HG03039 (cell line): Measurements from ENCODE around the gene DNM3.
"Not testable (repeated sequence)": the region's sequence is repeated elsewhere in the genome, so short reads cannot be mapped to it uniquely, and the experiment has no call there.

ENCODE experiments used
- ATAC-seq: cut with Tn5 transposase; IDR thresholded peaks from one replicate; pipeline ENCODE4 v1.9.1; 2021; ENCODE audit warnings: mild to moderate bottlenecking, moderate library complexity; ENCODE audit not compliant: unreplicated experiment

The DNM3 gene

GRCh38 chr1:172005856-172006255 is 164.6 kb downstream of the DNM3 start:
- no peak for ATAC-seq

DNA sequence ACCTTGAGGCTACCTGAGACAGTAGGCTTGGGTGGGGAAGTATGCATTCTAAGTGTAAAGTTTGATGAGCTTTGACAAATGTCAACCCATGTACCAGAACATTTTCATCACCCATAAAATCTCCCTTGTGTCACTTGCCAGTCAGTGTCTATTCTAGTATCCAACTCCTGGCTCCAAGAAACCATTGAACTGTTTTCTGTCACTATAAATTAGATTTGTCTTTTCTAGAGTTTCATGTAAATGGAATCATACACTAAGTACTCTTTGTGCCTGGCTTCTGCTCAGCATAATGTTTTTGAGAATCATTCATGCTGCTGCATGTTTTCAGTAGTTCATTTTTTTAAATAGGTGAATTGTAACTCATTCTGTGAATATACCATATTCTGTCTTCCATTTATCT is 165.4 kb downstream of the DNM3 start:
- ATAC-seq = no peak

DNA sequence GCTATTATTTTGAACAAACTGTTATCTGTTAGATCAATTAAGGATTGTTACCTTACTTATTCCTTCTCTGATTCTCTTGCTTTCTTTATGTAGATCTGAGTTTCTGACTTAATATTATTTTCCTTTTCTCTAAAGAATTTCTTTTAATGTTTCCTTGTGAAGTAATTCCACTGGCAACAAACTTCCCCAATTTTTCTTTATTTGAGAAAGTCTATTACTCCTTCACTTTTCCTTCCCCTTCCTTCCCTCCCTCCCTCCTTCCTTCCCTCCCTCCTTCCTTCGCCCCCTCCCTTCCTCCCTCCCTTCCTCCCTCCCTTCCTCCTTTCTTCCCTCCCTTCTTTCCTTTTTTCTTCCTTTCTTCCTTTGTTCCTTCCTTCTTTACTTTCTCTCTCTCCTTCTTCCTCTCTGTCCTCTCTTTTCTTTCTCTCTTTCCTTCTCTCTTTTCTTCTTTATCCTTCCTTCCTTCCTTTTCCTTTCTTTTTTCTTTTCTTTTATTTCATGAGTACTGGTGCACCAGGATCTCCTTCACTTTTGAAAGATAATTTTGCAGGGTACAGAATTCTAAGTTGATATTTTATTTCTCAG is 177.5 kb downstream of the DNM3 start:
- no peak for ATAC-seq

DNA sequence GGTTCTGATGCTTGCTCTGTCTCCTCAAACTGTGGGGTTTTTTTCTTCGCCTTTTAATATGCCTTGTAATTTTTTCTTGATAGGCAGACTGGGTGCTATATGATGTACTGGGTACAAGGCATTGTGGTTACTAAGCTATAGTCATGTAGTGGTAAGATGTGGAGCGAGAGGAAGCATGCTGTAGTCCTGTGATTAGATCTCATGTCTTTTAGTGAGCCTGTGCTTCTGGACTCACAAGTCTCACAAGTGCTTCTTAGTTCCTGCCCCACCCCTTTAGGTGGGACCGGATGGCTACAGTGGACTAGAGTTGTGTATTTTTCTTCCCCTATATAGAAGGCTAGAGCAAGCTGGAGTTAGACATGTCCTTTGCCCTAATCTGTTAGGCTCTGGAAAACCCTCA is 178.7 kb downstream of the DNM3 start:
- ATAC-seq = no peak

- no peak for ATAC-seq
Observed at GRCh38 chr1:172024516-172024915, 183.2 kb downstream of the DNM3 start.

GRCh38 chr1:172024944-172025738 is 183.8 kb downstream of the DNM3 start:
- not testable (repeated sequence) for ATAC-seq

DNA sequence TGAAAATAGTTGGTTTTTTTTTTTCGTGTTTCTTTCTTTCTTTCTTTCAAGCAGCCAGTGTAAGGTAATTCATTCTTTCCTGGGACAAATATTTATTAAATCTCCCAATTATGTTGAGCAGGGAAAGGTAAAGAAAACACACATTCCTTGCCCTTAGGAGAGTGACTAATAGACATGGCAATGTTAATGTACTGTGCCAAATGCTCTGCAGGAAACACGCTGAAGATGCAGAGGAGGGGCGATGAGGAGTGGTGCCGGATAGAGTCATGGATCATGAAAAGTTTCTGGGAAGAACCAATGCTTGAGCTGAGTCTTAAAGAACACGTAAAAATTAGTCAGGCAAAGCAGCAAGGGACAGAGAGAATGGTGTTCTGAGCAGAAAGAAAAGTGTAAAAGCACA is 199.2 kb downstream of the DNM3 start:
- ATAC-seq = no peak

DNA sequence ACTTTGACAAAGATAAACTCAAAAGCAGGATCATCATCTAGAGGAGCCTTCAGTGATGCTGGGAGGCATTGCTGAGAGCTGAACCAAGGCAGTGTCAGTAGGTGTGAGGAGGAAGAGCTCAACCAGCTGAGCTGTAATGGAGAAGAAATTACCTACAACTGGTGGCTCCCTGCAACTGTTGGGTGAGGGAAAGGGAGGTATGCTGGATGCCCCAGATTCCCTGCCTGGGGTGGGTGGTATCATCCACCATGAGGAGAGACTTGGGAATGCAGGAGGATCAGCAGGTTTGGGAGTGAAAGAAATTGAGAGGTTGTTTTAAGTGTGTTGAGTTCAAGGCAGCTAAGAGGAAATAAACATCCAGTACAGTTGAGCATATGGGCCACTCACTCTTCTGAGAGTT is 199.8 kb downstream of the DNM3 start:
- ATAC-seq = no peak

GRCh38 chr1:172041742-172042141 is 200.4 kb downstream of the DNM3 start:
- no peak for ATAC-seq

- ATAC-seq = no peak
Observed at GRCh38 chr1:172043900-172044299, 202.6 kb downstream of the DNM3 start.

DNA sequence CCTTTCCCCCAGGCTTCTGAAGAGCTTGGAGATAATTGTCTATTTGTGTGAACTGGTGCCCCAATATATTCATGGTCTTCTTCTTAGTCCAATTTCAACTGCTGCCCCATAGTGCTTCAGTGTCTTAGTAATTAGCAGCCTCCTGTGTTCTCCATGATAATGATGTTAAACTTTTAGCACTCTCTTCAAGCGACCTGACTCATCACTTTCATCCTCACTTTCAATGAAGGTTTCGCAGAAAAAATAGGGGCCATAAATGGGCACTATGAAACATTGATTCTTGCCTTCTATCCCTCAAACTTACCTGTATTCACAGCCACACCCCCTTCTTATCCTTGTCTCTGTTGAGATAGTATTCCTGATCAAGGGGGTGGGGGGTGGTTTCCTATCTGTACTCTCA is 210.6 kb downstream of the DNM3 start:
- no peak for ATAC-seq

DNA sequence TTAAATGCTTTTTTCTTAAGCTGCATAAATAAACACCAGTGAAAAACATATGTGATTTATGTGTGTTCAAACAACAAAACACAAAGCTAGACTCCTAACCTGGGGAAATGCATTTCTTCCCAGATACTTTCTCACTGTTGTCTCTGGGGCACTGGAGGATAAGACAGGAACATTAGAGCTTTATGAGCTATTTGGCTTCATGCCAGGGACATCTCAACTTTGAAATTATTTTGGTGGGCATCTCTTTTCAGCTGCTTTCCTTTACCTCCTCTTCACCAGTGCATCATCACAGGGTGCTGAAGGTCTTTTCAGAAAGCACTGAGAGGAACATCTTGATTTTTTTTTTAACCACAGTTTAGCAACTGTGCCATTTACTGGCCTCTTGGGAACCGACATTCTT is 212.9 kb downstream of the DNM3 start:
- ATAC-seq = no peak

DNA sequence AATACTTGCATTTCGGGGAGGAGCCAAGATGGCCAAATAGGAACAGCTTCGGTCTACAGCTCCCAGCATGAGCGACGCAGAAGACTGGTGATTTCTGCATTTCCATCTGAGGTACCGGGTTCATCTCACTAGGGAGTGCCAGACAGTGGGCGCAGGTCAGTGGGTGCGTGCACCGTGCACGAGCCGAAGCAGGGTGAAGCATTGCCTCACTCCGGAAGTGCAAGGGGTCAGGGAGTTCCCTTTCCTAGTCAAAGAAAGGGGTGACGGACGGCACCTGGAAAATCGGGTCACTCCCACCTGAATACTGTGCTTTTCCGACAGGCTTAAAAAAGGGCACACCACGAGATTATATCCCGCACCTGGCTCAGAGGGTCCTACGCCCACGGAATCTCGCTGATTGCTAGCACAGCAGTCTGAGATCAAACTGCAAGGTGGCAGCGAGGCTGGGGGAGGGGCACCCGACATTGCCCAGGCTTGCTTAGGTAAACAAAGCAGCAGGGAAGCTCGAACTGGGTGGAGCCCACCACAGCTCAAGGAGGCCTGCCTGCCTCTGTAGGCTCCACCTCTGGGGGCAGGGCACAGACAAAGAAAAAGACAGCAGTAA is 214.6 kb downstream of the DNM3 start:
- ATAC-seq = not testable (repeated sequence)

DNA sequence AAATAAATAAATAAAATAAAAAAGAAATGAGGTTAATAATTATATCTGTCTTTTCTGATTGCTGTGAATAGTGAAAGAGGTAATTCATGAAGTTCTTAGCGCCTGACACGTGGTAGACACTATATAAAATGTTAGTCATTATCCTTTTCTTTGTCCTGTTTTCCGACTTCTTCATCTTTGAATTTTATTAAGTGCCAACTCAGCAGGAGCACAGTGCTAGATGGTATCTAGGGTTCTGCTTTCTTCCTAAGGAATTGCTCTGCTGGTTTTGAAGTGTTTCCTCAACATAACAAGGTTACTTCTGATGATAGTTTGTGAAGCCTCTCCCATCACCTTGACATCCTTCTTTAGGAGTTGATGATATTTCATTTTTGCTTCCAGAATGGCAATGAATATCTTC is 227.0 kb downstream of the DNM3 start:
- ATAC-seq = no peak

GRCh38 chr1:172069051-172069450 is 227.8 kb downstream of the DNM3 start:
- ATAC-seq = no peak

GRCh38 chr1:172069534-172069933 is 228.2 kb downstream of the DNM3 start:
- ATAC-seq = no peak

DNA sequence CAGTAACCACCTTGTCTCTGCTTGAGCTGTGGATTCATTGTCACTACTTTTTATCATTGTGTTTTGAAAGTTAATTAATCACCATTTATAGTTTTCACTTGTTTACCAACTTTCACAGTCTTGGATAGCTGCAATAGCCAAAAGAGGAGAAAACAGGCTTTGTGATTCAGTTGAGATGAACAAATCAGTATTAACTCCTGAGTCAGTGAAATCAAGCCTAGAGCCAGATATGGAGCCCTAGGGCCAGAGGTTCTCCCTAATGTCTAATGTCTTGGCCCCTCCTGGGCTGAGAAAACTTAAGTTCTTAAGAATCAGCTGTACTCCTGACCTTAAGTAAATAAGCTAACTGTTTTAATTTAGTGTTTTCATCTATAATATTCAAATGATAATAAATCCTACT is 228.8 kb downstream of the DNM3 start:
- no peak for ATAC-seq

- no peak for ATAC-seq
Observed at GRCh38 chr1:172071746-172072145, 230.4 kb downstream of the DNM3 start.

DNA sequence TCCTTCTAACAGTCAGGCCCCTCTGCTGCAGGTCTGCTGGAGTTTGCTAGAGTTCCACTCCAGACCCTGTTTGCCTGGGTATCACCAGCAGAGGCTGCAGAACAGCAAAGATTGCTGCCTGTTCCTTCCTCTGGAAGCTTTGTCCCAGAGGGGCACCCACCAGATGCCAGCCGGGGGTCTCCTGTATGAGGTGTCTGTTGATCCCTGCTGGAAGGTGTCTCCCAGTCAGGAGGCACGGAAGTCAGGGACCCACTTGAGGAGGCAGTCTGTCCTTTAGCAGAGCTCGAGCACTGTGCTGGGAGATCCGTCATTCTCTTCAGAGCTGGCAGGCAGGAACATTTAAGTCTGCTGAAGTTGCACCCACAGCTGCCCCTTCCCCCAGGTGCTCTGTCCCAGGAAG is 238.6 kb downstream of the DNM3 start:
- not testable (repeated sequence) for ATAC-seq

DNA sequence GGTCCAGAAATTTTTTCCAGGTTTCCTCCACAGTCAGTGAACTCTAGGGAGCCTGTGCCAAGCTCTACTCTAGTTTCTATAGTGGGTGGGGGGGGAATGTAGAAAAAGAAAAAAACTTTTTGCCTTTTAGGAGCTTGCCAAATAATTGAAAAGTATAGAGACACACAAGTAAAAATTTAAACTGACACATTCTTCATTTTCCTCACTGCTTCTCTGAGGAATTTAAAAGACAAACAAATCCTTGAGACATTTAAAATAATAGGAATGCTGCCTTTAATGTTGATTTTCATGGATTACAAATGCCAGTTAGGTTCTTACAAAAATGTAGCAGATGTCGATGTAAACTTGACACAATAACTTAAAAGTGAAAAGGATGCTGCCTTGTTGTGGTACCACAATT is 241.9 kb downstream of the DNM3 start:
- ATAC-seq = no peak

GRCh38 chr1:172084876-172085275 is 243.6 kb downstream of the DNM3 start:
- no peak for ATAC-seq

DNA sequence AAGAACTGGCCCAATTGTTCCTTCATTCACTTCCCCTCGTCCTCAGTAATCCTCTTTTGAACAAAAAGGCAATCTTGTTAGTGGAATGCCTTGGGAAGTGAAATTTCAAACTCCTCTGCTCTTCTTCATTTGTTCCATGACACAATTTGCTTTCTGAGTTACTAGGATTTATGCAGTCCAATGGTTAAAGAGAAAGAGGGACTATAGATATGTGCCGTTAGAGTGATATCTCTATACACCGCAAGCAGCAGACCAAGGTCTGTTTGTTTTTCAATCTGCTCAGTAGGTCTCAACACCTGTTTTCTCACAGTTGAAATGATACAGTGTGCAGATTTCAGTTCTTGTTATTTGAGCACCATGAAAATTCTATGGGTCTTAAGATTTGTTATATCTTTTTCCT is 244.0 kb downstream of the DNM3 start:
- ATAC-seq = no peak
